Measurements from ENCODE around the gene KAT7.

The KAT7 gene

DNA sequence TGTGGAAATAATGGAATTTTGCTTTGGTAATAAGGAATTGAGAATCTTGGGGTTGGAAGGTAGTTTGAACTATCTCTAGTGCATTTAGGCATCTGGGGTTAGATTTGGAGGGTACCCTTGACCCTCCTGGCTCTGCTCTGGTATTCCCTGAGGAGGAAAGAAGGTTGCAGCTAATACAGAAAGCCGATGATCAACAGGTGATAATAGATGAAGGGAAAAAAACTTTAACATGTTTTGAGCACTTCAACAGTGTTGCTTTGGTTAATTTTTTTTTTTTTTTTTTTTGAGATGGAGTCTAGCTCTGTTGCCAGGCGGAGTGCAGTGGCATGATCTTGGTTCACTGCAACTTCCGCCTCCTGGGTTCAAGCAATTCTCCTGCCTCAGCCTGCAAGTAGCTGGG is 4.8 kb downstream of the KAT7 start:
- Histone ChIP-seq H3K4me2 (ENCODE audit: low read depth, low read length, poor library complexity, severe bottlenecking) (no peak overlapping the region), H3F3A (ENCODE audit: insufficient read depth) (no peaks in the 10 kb centered on the region), H3K9me3 (ENCODE audit: insufficient read depth, low read length) (no peaks in the 10 kb centered on the region), H2AFZ (ENCODE audit: low read depth, low read length, severe bottlenecking) (no peak overlapping the region), H3K9ac (ENCODE audit: low read length) (no peak overlapping the region), H4K20me1 (ENCODE audit: low read depth, low read length) (peaks cover 19% of the 10 kb centered on the region), H3K9me2 (replicated peaks; ENCODE audit: insufficient read depth, low read length) (no peaks in the 10 kb centered on the region), H3K79me2 (ENCODE audit: insufficient read depth, low read length) (peaks cover 66% of the 10 kb centered on the region), H3K4me3 (ENCODE audit: insufficient read depth, low read length, poor library complexity, severe bottlenecking) (no peak overlapping the region), H3K36me3 (ENCODE audit: low read length) (peaks cover 27% of the 10 kb centered on the region), H3K27ac (ENCODE audit: low read depth, low read length) (no peak overlapping the region), H3K27me3 (ENCODE audit: low read length) (no peaks in the 10 kb centered on the region)
- TF ChIP-seq CTCF (IDR thresholded peaks at IDR 0.05; ENCODE audit: insufficient read depth, low read length, poor library complexity, severe bottlenecking) = no peak
- no peak for TF ChIP-seq EZH2phosphoT487 (conservative IDR thresholded peaks at IDR 0.05; ENCODE audit: low read length)

DNA sequence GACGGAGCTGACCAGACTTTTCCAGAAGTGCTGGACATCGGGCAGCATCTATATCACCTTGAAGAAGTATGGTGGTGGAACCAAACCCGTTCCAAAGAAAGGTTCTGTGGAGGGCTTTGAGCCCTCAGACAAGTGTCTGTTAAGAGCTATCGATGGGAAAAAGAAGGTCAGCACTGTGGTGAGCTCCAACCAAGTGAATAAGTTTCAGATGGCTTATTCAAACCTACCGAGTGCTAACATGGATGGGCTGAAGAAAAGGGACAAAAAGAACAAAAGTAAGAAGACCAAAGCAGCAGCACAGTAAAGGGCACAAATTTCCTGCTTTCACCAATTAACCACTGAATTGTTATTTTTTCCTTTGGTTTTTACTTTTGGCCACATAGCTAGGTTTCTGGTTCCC is 6.9 kb downstream of the KAT7 start:
- Histone ChIP-seq H3K27me3 (ENCODE audit: low read length) (no peaks in the 10 kb centered on the region), H3K4me3 (ENCODE audit: insufficient read depth, low read length, poor library complexity, severe bottlenecking) (no peak overlapping the region), H3K36me3 (ENCODE audit: low read length) (peaks cover 31% of the 10 kb centered on the region), H3K4me2 (ENCODE audit: low read depth, low read length, poor library complexity, severe bottlenecking) (no peak overlapping the region), H3K79me2 (ENCODE audit: insufficient read depth, low read length) (peaks cover 54% of the 10 kb centered on the region), H3K27ac (ENCODE audit: low read depth, low read length) (no peak overlapping the region), H3K9ac (ENCODE audit: low read length) (no peak overlapping the region), H3K9me3 (ENCODE audit: insufficient read depth, low read length) (no peaks in the 10 kb centered on the region), H3F3A (ENCODE audit: insufficient read depth) (no peaks in the 10 kb centered on the region), H2AFZ (ENCODE audit: low read depth, low read length, severe bottlenecking) (no peak overlapping the region), H3K9me2 (replicated peaks; ENCODE audit: insufficient read depth, low read length) (no peaks in the 10 kb centered on the region), H4K20me1 (ENCODE audit: low read depth, low read length) (peaks cover 13% of the 10 kb centered on the region)
- no peak for TF ChIP-seq CTCF (IDR thresholded peaks at IDR 0.05; ENCODE audit: insufficient read depth, low read length, poor library complexity, severe bottlenecking)
- no peak for TF ChIP-seq EZH2phosphoT487 (conservative IDR thresholded peaks at IDR 0.05; ENCODE audit: low read length)

DNA sequence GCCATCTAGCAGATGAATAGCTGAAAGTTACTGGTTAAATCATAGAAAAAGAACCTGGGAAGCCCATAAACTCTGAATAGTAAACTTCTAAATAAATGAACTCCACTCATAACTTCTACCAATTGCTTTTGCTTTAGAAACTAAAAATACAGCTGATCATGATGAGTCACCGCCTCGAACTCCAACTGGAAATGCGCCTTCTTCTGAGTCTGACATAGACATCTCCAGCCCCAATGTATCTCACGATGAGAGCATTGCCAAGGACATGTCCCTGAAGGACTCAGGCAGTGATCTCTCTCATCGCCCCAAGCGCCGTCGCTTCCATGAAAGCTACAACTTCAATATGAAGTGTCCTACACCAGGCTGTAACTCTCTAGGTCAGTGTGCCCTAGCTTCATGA is 9.7 kb downstream of the KAT7 start:
- peaks cover 45% of the 10 kb centered on the region for H3K79me2 ChIP-seq (ENCODE audit: insufficient read depth, low read length)
- H3K4me2 ChIP-seq (ENCODE audit: low read depth, low read length, poor library complexity, severe bottlenecking) = no peak overlapping the region
- H3K9me2 ChIP-seq (replicated peaks; ENCODE audit: insufficient read depth, low read length) = no peaks in the 10 kb centered on the region
- H3K9ac ChIP-seq (ENCODE audit: low read length) = no peak overlapping the region
- H3K36me3 ChIP-seq (ENCODE audit: low read length) = peaks cover 20% of the 10 kb centered on the region
- no peak overlapping the region for H2AFZ ChIP-seq (ENCODE audit: low read depth, low read length, severe bottlenecking)
- no peak overlapping the region for H3K4me3 ChIP-seq (ENCODE audit: insufficient read depth, low read length, poor library complexity, severe bottlenecking)
- H3K27ac ChIP-seq (ENCODE audit: low read depth, low read length) = no peak overlapping the region
- H3K27me3 ChIP-seq (ENCODE audit: low read length) = no peaks in the 10 kb centered on the region
- H3F3A ChIP-seq (ENCODE audit: insufficient read depth) = no peaks in the 10 kb centered on the region
- H3K9me3 ChIP-seq (ENCODE audit: insufficient read depth, low read length) = no peaks in the 10 kb centered on the region
- peaks cover 8% of the 10 kb centered on the region; the same call in 1 of the 2 replicates for H4K20me1 ChIP-seq (ENCODE audit: low read depth, low read length)
- TF ChIP-seq CTCF (IDR thresholded peaks at IDR 0.05; ENCODE audit: insufficient read depth, low read length, poor library complexity, severe bottlenecking) (no peak), EZH2phosphoT487 (conservative IDR thresholded peaks at IDR 0.05; ENCODE audit: low read length) (no peak)
